ENCODE results near the gene ARID1B.

ARID1B gene

GRCh38 chr6:157185986-157186385 lies 408.8 kb downstream of the ARID1B start:
- no peak for DNase-seq (ENCODE audit: low read depth)

- DNase-seq (ENCODE audit: low read depth), result no peak
These were observed 409.6 kb downstream of the ARID1B start for GRCh38 chr6:157186785-157187181.

- no peak for DNase-seq (ENCODE audit: low read depth)
These were observed 410.3 kb downstream of the ARID1B start for GRCh38 chr6:157187182-157188083.

GRCh38 chr6:157188213-157188612 lies 411.0 kb downstream of the ARID1B start:
- no peak for DNase-seq (ENCODE audit: low read depth)

- DNase-seq (ENCODE audit: low read depth), result no peak
These were observed 416.3 kb downstream of the ARID1B start for GRCh38 chr6:157193443-157193996.

GRCh38 chr6:157194110-157194509 lies 416.9 kb downstream of the ARID1B start:
- DNase-seq (ENCODE audit: low read depth), result no peak

- no peak for DNase-seq (ENCODE audit: low read depth)
These were observed 417.5 kb downstream of the ARID1B start for GRCh38 chr6:157194643-157195042.

- no peak for DNase-seq (ENCODE audit: low read depth)
These were observed 419.2 kb downstream of the ARID1B start for GRCh38 chr6:157196391-157196790.

GRCh38 chr6:157198425-157199279 lies 421.5 kb downstream of the ARID1B start:
- no peak for DNase-seq (ENCODE audit: low read depth)

GRCh38 chr6:157200117-157200516 lies 422.9 kb downstream of the ARID1B start:
- DNase-seq (ENCODE audit: low read depth), result no peak

GRCh38 chr6:157200611-157201010 lies 423.4 kb downstream of the ARID1B start:
- DNase-seq (ENCODE audit: low read depth), result no peak

GRCh38 chr6:157201083-157201482 lies 423.9 kb downstream of the ARID1B start:
- DNase-seq (ENCODE audit: low read depth), result no peak

GRCh38 chr6:157203312-157203744 lies 426.1 kb downstream of the ARID1B start:
- no peak for DNase-seq (ENCODE audit: low read depth)

GRCh38 chr6:157203764-157204163 lies 426.6 kb downstream of the ARID1B start:
- no peak for DNase-seq (ENCODE audit: low read depth)

GRCh38 chr6:157205473-157206358 lies 428.5 kb downstream of the ARID1B start:
- no peak for DNase-seq (ENCODE audit: low read depth)

- no peak for DNase-seq (ENCODE audit: low read depth)
These were observed 429.2 kb downstream of the ARID1B start for GRCh38 chr6:157206359-157206815.

GRCh38 chr6:157207521-157208076 lies 430.4 kb downstream of the ARID1B start:
- DNase-seq (ENCODE audit: low read depth), result no peak

- no peak for DNase-seq (ENCODE audit: low read depth)
These were observed 432.8 kb downstream of the ARID1B start for GRCh38 chr6:157209865-157210530.

GRCh38 chr6:157210954-157211353 lies 433.8 kb downstream of the ARID1B start:
- no peak for DNase-seq (ENCODE audit: low read depth)

GRCh38 chr6:157211603-157212455 lies 434.7 kb downstream of the ARID1B start:
- DNase-seq (ENCODE audit: low read depth), result no peak

Measured in stimulated activated CD8-positive, alpha-beta memory T cell treated with anti-CD3 and anti-CD28 coated beads, Interleukin-4, amount 100 ng/mL, for 24 hours (primary cell).